Karpas-422 (cell line): ENCODE data around the gene TSC2. TPM values are rescaled to one million over a fixed set of nuclear protein-coding genes. Genes with fewer than 3 reads are reported as not detected.

Source experiments
- DNase-seq: peaks from one replicate; pipeline ENCODE4 v3.0.0-alpha.2; 2015
- H2AFZ ChIP-seq: fragments of 200-600 bp; sonication (generic); 2 replicates; pipeline ENCODE4 v1.6.1; 2014; ENCODE audit warnings: antibody characterized with exemption, low read length, mixed read lengths
- H3K27ac ChIP-seq: fragments of 200-600 bp; sonication (generic); 2 replicates; pipeline ENCODE4 v1.5.1; 2014; ENCODE audit warnings: mild to moderate bottlenecking, low read length, moderate library complexity
- H3K27me3 ChIP-seq: fragments of 200-600 bp; sonication (generic); 2 replicates; pipeline ENCODE4 v1.6.1; 2014; ENCODE audit warnings: low read length, mixed read lengths
- H3K36me3 ChIP-seq: fragments of 200-600 bp; sonication (generic); 2 replicates; pipeline ENCODE4 v1.6.1; 2014; ENCODE audit warnings: low read length, mixed read lengths; ENCODE audit not compliant: insufficient read depth
- H3K4me1 ChIP-seq: fragments of 200-600 bp; sonication (generic); 2 replicates; pipeline ENCODE4 v1.6.1; 2014; ENCODE audit warnings: mild to moderate bottlenecking, low read length, mixed read lengths
- H3K4me2 ChIP-seq: fragments of 200-600 bp; sonication (generic); 2 replicates; pipeline ENCODE4 v1.6.1; 2014; ENCODE audit warnings: low read length, low read depth, mild to moderate bottlenecking; ENCODE audit not compliant: poor library complexity, severe bottlenecking
- H3K4me3 ChIP-seq: fragments of 200-600 bp; sonication (generic); 2 replicates; pipeline ENCODE4 v1.5.1; 2014; ENCODE audit warnings: mild to moderate bottlenecking, antibody characterized with exemption, low read length, mixed read lengths
- H3K79me2 ChIP-seq: fragments of 200-600 bp; sonication (generic); 2 replicates; pipeline ENCODE4 v1.6.1; 2014; ENCODE audit warnings: mild to moderate bottlenecking, low read length, mixed read lengths
- H3K9ac ChIP-seq: fragments of 200-600 bp; sonication (generic); 2 replicates; pipeline ENCODE4 v1.6.0; 2014; ENCODE audit warnings: low read length
- H3K9me2 ChIP-seq: fragments of 200-600 bp; sonication (generic), shearing (Covaris generic); replicated peaks from 2 replicates; pipeline ENCODE4 v1.6.0; 2014; ENCODE audit warnings: mild to moderate bottlenecking, low read length, moderate library complexity; ENCODE audit not compliant: insufficient read depth
- H3K9me3 ChIP-seq: fragments of 300-700, 200-600 bp; sonication (generic); 2 replicates; pipeline ENCODE4 v1.6.1; 2014; ENCODE audit warnings: low read length, mixed read lengths
- H4K20me1 ChIP-seq: fragments of 200-600 bp; sonication (generic); 2 replicates; pipeline ENCODE4 v1.6.1; 2014; ENCODE audit warnings: mild to moderate bottlenecking, antibody characterized with exemption, low read length, low read depth; ENCODE audit not compliant: insufficient read depth
- total RNA-seq: library from RNA; depleted of rRNA; stranded (reverse); fragments of >200 nt; shearing (Covaris generic); gene quantifications from 2 replicates; pipeline ENCODE4 v1.2.3, GENCODE V29; 2014; ENCODE audit warnings: low replicate concordance

TSC2 gene
- total RNA-seq, 1 experiment from 2014 or later: 33.3 TPM

DNA sequence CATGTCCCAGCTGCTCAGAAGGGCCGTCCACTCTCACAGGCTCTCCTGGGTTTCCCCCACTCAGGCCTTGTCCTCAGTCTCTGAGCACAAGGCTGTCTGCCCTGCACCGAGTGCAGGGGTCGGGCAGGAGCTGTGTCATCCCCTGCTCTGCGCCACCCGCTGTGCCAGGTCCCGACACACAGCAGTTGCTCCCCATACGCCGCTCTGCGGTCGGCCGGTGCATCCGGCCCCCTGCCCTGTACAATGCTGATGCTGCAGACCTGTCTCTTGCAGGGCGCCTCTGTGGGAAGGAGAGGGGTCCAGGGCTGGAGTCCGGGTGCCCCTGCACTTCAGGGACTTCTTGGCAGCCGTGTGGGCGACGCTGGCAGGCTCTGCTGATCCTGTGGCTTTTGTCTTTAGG lies 6.1 kb downstream of the TSC2 start:
- H3K27ac ChIP-seq: no peak overlapping the region
- H3K9me3 ChIP-seq: no peaks in the 10 kb centered on the region
- H3K79me2 ChIP-seq: peaks cover 9% of the 10 kb centered on the region
- H3K4me3 ChIP-seq: no peak overlapping the region
- H4K20me1 ChIP-seq: no peaks in the 10 kb centered on the region
- no peaks in the 10 kb centered on the region for H3K9me2 ChIP-seq
- H3K27me3 ChIP-seq: no peaks in the 10 kb centered on the region
- no peaks in the 10 kb centered on the region; the same call in 1 of the 2 replicates for H3K36me3 ChIP-seq
- H3K9ac ChIP-seq: no peak overlapping the region
- no peak overlapping the region for H3K4me2 ChIP-seq
- H3K4me1 ChIP-seq: peaks cover 5% of the 10 kb centered on the region
- DNase-seq: no peak
- no peak overlapping the region for H2AFZ ChIP-seq

GRCh38 chr16:2054543-2055245 lies 6.9 kb downstream of the TSC2 start:
- peaks cover under 1% of the 10 kb centered on the region; the same call in 1 of the 2 replicates for H3K79me2 ChIP-seq
- no peak for DNase-seq
- no peaks in the 10 kb centered on the region; the same call in 1 of the 2 replicates for H3K36me3 ChIP-seq
- no peaks in the 10 kb centered on the region for H4K20me1 ChIP-seq
- no peak overlapping the region for H3K9ac ChIP-seq
- H3K4me3 ChIP-seq: no peak overlapping the region
- no peak overlapping the region for H3K27ac ChIP-seq
- no peaks in the 10 kb centered on the region for H3K9me2 ChIP-seq
- H3K9me3 ChIP-seq: no peaks in the 10 kb centered on the region
- H3K4me2 ChIP-seq: no peak overlapping the region
- H3K27me3 ChIP-seq: no peaks in the 10 kb centered on the region
- H2AFZ ChIP-seq: no peak overlapping the region
- no peaks in the 10 kb centered on the region for H3K4me1 ChIP-seq

DNA sequence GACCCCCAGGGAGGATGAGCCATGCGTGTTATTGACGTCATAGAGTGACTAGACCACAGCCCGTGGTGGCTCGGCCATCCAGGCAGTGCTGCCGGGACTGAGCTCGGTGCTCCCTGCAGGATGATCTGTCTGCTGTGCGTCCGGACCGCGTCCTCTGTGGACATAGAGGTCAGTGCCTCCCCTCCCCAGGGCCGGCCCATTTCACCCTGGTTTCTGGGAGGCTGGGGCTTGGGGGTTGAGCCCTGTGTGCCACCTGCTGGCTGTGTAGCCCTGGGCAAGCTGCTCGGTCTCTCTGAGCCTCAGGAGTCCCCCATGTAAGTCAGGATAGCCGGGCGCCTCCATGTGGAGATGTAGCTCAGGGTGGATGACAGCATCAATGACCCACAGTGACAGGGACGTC lies 8.3 kb downstream of the TSC2 start:
- no peaks in the 10 kb centered on the region for H4K20me1 ChIP-seq
- H3K27me3 ChIP-seq: no peaks in the 10 kb centered on the region
- H3K27ac ChIP-seq: no peak overlapping the region
- no peaks in the 10 kb centered on the region for H3K9me3 ChIP-seq
- no peaks in the 10 kb centered on the region; the same call in 1 of the 2 replicates for H3K36me3 ChIP-seq
- no peak overlapping the region for H2AFZ ChIP-seq
- H3K9me2 ChIP-seq: no peaks in the 10 kb centered on the region
- H3K4me2 ChIP-seq: no peak overlapping the region
- no peaks in the 10 kb centered on the region for H3K4me1 ChIP-seq
- no peaks in the 10 kb centered on the region for H3K79me2 ChIP-seq
- H3K9ac ChIP-seq: no peak overlapping the region
- DNase-seq: peak; percentile 49
- H3K4me3 ChIP-seq: no peak overlapping the region

- H3K9me2 ChIP-seq: no peaks in the 10 kb centered on the region
- no peak for DNase-seq
- H3K27ac ChIP-seq: no peak overlapping the region
- H3K9me3 ChIP-seq: no peaks in the 10 kb centered on the region
- no peak overlapping the region for H3K4me3 ChIP-seq
- H3K79me2 ChIP-seq: no peaks in the 10 kb centered on the region
- H3K27me3 ChIP-seq: no peaks in the 10 kb centered on the region
- no peaks in the 10 kb centered on the region; the same call in 1 of the 2 replicates for H3K36me3 ChIP-seq
- no peak overlapping the region for H3K9ac ChIP-seq
- no peaks in the 10 kb centered on the region for H4K20me1 ChIP-seq
- H3K4me1 ChIP-seq: no peaks in the 10 kb centered on the region
- no peak overlapping the region for H3K4me2 ChIP-seq
- no peak overlapping the region for H2AFZ ChIP-seq
These were observed 9.1 kb downstream of the TSC2 start for GRCh38 chr16:2056681-2057407.

GRCh38 chr16:2057438-2057837 lies 9.7 kb downstream of the TSC2 start:
- Histone ChIP-seq H3K4me1 (no peaks in the 10 kb centered on the region), H2AFZ (no peak overlapping the region), H3K4me2 (no peak overlapping the region), H3K27ac (no peak overlapping the region), H3K36me3 (no peaks in the 10 kb centered on the region; the same call in 1 of the 2 replicates), H4K20me1 (no peaks in the 10 kb centered on the region), H3K4me3 (no peak overlapping the region), H3K9ac (no peak overlapping the region), H3K79me2 (no peaks in the 10 kb centered on the region), H3K9me3 (no peaks in the 10 kb centered on the region), H3K9me2 (no peaks in the 10 kb centered on the region), H3K27me3 (no peaks in the 10 kb centered on the region)
- DNase-seq: no peak

DNA sequence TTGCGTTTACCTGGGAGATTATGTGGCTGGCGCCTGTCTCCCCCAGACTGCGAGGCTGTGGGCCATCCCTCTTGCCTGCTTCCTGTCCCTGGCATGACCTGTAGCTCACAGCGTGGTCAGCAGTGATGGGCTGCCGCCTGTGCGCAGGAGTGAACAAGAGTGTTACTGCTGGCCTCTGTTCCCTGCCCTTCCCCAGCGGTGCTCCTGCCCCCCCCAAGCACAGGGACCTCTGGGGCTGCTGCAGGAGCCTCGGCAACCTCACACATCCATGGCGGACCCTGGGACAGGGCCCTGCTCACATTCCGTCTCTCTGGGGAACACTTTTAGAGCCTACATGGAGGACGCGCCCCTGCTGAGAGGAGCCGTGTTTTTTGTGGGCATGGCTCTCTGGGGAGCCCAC lies 10.6 kb downstream of the TSC2 start:
- no peak overlapping the region for H3K4me3 ChIP-seq
- no peaks in the 10 kb centered on the region for H3K9me2 ChIP-seq
- H3K27ac ChIP-seq: no peak overlapping the region
- no peaks in the 10 kb centered on the region for H3K79me2 ChIP-seq
- H3K4me1 ChIP-seq: no peaks in the 10 kb centered on the region
- no peak overlapping the region for H3K4me2 ChIP-seq
- no peak overlapping the region for H2AFZ ChIP-seq
- H3K27me3 ChIP-seq: no peaks in the 10 kb centered on the region
- H3K36me3 ChIP-seq: no peaks in the 10 kb centered on the region; the same call in 1 of the 2 replicates
- no peak overlapping the region for H3K9ac ChIP-seq
- H4K20me1 ChIP-seq: no peaks in the 10 kb centered on the region
- no peaks in the 10 kb centered on the region for H3K9me3 ChIP-seq
- DNase-seq: no peak

DNA sequence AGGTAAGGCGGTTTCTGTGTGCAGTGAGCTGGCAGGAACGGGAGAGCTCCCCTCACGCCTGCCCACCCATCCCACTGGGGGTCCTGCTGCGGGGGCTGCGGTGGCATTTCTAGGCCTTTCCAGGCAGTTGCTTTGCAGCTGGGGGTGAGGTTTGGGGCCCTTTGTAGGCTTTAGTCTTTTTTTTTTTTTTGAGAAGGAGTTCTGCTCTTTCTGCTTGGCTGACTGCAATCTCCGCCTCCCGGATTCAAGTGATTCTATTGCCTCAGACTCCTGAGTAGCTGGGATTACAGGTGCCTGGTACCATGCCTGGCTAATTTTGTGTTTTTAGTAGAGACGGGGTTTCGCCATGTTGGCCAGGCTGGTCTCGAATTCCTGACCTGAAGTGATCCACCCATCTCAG lies 11.1 kb downstream of the TSC2 start:
- no peaks in the 10 kb centered on the region for H3K9me3 ChIP-seq
- no peak overlapping the region for H3K4me2 ChIP-seq
- H3K27ac ChIP-seq: no peak overlapping the region
- H3K79me2 ChIP-seq: no peaks in the 10 kb centered on the region
- H3K9ac ChIP-seq: no peak overlapping the region
- no peaks in the 10 kb centered on the region for H3K4me1 ChIP-seq
- H3K36me3 ChIP-seq: no peaks in the 10 kb centered on the region; the same call in 1 of the 2 replicates
- DNase-seq: no peak
- no peaks in the 10 kb centered on the region for H3K27me3 ChIP-seq
- H3K9me2 ChIP-seq: no peaks in the 10 kb centered on the region
- no peak overlapping the region for H2AFZ ChIP-seq
- no peaks in the 10 kb centered on the region for H4K20me1 ChIP-seq
- H3K4me3 ChIP-seq: no peak overlapping the region

DNA sequence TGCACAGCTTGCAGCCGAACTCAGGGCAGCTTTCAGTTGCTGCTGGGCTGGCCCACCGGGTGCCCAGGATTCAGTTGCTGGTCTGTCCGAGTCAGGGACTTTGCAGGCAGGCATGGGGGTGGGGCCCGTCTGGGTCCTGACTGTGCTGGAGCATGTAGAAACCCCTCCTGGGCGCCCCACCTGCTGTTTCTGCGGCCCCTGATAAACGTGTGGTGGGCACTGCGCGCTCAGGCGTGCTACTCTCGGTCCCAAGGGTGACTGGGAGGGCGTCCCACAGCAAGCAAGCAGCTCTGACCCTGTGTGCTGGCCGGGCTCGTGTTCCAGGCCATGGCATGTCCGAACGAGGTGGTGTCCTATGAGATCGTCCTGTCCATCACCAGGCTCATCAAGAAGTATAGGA lies 12.6 kb downstream of the TSC2 start:
- Histone ChIP-seq H3K9ac (no peak overlapping the region), H3K79me2 (no peaks in the 10 kb centered on the region), H3K4me2 (no peak overlapping the region), H3K9me2 (no peaks in the 10 kb centered on the region), H4K20me1 (no peaks in the 10 kb centered on the region), H3K27ac (no peak overlapping the region), H3K4me3 (no peak overlapping the region), H3K27me3 (no peaks in the 10 kb centered on the region), H3K36me3 (no peaks in the 10 kb centered on the region; the same call in 1 of the 2 replicates), H2AFZ (no peak overlapping the region), H3K4me1 (no peaks in the 10 kb centered on the region), H3K9me3 (no peaks in the 10 kb centered on the region)
- DNase-seq: no peak
